Measurements from ENCODE around the gene PDE7B.
A peak's percentile ranks its signal among the peaks of the same experiment; 100 is the strongest.

PDE7B gene

DNA sequence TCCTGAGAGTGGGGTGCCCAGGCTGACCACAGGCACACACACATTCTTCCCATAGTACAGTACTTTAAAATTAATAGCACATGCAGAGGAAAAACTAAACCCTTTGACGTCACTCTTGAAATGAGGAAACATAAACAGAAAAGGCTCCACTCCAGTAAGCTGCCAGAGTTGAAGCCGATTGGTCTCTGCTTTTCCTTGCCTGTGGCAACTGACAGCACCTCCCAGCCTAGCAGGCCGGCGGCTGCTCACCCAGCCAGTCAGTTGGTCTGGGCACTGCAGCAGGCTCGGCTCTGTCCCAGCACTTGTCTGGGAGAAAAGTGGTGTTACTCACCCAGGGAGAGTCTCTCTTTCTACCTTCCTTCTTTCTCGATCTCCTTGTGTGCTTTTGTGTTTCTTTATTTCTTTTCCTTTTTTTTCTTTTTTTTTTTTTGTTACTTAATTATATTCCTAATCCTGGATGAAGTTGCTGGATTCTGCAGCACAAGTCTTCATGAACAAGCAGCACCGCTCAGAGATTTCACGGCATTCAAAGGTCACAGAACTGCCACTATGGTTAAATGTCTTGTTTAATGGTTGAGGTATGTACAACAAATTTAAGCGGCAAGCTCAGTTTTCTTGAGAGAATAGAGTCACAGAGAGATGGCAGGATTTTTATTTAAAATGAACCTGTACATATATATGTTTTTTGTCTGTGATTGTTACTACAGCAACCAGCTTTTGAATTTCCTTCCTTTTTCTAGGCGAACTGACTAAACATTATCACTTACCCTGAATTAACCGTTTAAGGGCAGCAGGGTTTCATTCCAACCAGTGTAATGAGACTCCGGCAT, at the start of gene PDE7B:
TSS of gene PDE7B (plus strand) at position 260 of the 830 bp plus-strand sequence.
- no peaks in the 10 kb centered on the region for H3F3A ChIP-seq (ENCODE audit: insufficient read depth, low read length)
- 0 out of 2 replicates have a peak within 1 kb of the TSS, but pooled peaks have one; percentile 8 for H2AFZ ChIP-seq (ENCODE audit: low read length)
- no peaks in the 10 kb centered on the region for H3K79me2 ChIP-seq (ENCODE audit: low read length)
- H3K9ac ChIP-seq (ENCODE audit: low read length), result no peak within 1 kb of the TSS
- H3K9me3 ChIP-seq (replicated peaks; ENCODE audit: insufficient read depth, low read length), result no peaks in the 10 kb centered on the region
- DNase-seq, result peak; percentile 55
- no peaks in the 10 kb centered on the region for H3K9me2 ChIP-seq (replicated peaks; ENCODE audit: insufficient read depth, low read length)
- H3K4me3 ChIP-seq (ENCODE audit: low read length), result no peak within 1 kb of the TSS
- no peak within 1 kb of the TSS for H3K27ac ChIP-seq (ENCODE audit: low read length)
- H3K27me3 ChIP-seq (replicated peaks; ENCODE audit: insufficient read depth, low read length), result no peaks in the 10 kb centered on the region
- TF ChIP-seq, protein P1, sequence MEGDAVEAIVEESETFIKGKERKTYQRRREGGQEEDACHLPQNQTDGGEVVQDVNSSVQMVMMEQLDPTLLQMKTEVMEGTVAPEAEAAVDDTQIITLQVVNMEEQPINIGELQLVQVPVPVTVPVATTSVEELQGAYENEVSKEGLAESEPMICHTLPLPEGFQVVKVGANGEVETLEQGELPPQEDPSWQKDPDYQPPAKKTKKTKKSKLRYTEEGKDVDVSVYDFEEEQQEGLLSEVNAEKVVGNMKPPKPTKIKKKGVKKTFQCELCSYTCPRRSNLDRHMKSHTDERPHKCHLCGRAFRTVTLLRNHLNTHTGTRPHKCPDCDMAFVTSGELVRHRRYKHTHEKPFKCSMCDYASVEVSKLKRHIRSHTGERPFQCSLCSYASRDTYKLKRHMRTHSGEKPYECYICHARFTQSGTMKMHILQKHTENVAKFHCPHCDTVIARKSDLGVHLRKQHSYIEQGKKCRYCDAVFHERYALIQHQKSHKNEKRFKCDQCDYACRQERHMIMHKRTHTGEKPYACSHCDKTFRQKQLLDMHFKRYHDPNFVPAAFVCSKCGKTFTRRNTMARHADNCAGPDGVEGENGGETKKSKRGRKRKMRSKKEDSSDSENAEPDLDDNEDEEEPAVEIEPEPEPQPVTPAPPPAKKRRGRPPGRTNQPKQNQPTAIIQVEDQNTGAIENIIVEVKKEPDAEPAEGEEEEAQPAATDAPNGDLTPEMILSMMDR (IDR thresholded peaks at IDR 0.05; ENCODE audit: low read length), result no peak
- TF ChIP-seq EZH2 (optimal IDR thresholded peaks at IDR 0.05; ENCODE audit: low read depth, low read length) (no peak), EZH2phosphoT487 (IDR thresholded peaks at IDR 0.05; ENCODE audit: low read length) (no peak)
- no peaks in the 10 kb centered on the region for H4K20me1 ChIP-seq (ENCODE audit: insufficient read depth, low read length)
- H3K4me2 ChIP-seq (ENCODE audit: low read depth, low read length), result peak within 1 kb of the TSS; percentile 10; the same call in 1 of the 2 replicates
- H3K36me3 ChIP-seq (replicated peaks; ENCODE audit: insufficient read depth, low read length), result no peaks in the 10 kb centered on the region
- H3K4me1 ChIP-seq (ENCODE audit: low read length), result no peaks in the 10 kb centered on the region

GRCh38 chr6:135801755-135802465, 49.6 kb upstream of the PDE7B start:
- Histone ChIP-seq H3K27me3 (replicated peaks; ENCODE audit: insufficient read depth, low read length) (no peaks in the 10 kb centered on the region), H3K9me2 (replicated peaks; ENCODE audit: insufficient read depth, low read length) (no peaks in the 10 kb centered on the region), H3K9ac (ENCODE audit: low read length) (no peak overlapping the region), H3K4me2 (ENCODE audit: low read depth, low read length) (no peak overlapping the region), H3F3A (ENCODE audit: insufficient read depth, low read length) (no peaks in the 10 kb centered on the region), H3K36me3 (replicated peaks; ENCODE audit: insufficient read depth, low read length) (no peaks in the 10 kb centered on the region), H3K4me3 (ENCODE audit: low read length) (no peak overlapping the region), H4K20me1 (ENCODE audit: insufficient read depth, low read length) (no peaks in the 10 kb centered on the region), H3K4me1 (ENCODE audit: low read length) (no peaks in the 10 kb centered on the region), H2AFZ (ENCODE audit: low read length) (no peak overlapping the region), H3K79me2 (ENCODE audit: low read length) (no peaks in the 10 kb centered on the region), H3K9me3 (replicated peaks; ENCODE audit: insufficient read depth, low read length) (no peaks in the 10 kb centered on the region), H3K27ac (ENCODE audit: low read length) (no peak overlapping the region)
- no peak for DNase-seq
- no peak for TF ChIP-seq EZH2phosphoT487 (IDR thresholded peaks at IDR 0.05; ENCODE audit: low read length)
- no peak for TF ChIP-seq EZH2 (optimal IDR thresholded peaks at IDR 0.05; ENCODE audit: low read depth, low read length)
- TF ChIP-seq, protein P1 (IDR thresholded peaks at IDR 0.05; ENCODE audit: low read length), result no peak

DNA sequence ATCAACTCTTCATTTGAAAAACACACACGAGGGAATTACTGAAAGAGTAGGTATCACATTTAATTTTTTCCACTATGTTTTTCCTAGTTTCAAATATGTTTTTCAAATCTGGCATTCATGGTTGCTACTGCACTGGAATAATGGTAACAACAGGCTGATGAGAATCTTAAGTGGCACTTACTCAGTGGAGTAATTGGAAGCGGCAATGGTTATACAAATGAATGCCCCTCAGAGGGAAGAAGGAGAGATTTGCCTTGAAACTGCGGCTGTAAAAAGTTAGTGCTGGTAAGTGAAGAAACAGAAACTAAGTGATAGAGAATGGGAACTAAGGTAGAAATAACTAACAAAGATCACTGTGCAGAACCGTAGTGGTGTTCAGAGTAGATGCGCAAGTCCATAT, 41.0 kb upstream of the PDE7B start:
- Histone ChIP-seq H3K79me2 (ENCODE audit: low read length) (no peaks in the 10 kb centered on the region), H4K20me1 (ENCODE audit: insufficient read depth, low read length) (no peaks in the 10 kb centered on the region), H3K9me2 (replicated peaks; ENCODE audit: insufficient read depth, low read length) (no peaks in the 10 kb centered on the region), H3K9ac (ENCODE audit: low read length) (no peak overlapping the region), H3K9me3 (replicated peaks; ENCODE audit: insufficient read depth, low read length) (no peaks in the 10 kb centered on the region), H3F3A (ENCODE audit: insufficient read depth, low read length) (no peaks in the 10 kb centered on the region), H3K27me3 (replicated peaks; ENCODE audit: insufficient read depth, low read length) (no peaks in the 10 kb centered on the region), H3K4me2 (ENCODE audit: low read depth, low read length) (no peak overlapping the region), H3K36me3 (replicated peaks; ENCODE audit: insufficient read depth, low read length) (no peaks in the 10 kb centered on the region), H2AFZ (ENCODE audit: low read length) (no peak overlapping the region), H3K4me3 (ENCODE audit: low read length) (no peak overlapping the region), H3K4me1 (ENCODE audit: low read length) (no peaks in the 10 kb centered on the region), H3K27ac (ENCODE audit: low read length) (no peak overlapping the region)
- TF ChIP-seq, protein P1 (IDR thresholded peaks at IDR 0.05; ENCODE audit: low read length), result no peak
- TF ChIP-seq EZH2phosphoT487 (IDR thresholded peaks at IDR 0.05; ENCODE audit: low read length) (no peak), EZH2 (optimal IDR thresholded peaks at IDR 0.05; ENCODE audit: low read depth, low read length) (no peak)
- no peak for DNase-seq

Measured in MM.1S (cell line).